IMR-90 (cell line): ENCODE results near the gene RPS10. TPM values are rescaled to one million over a fixed set of nuclear protein-coding genes. Genes with fewer than 3 reads are reported as not detected.

Experiments
- ATAC-seq: fragments of 200-7000 bp; cut with Tn5 transposase; 2 replicates; pipeline ENCODE4 v1.9.1; 2020; ENCODE audit warnings: low read depth, mild to moderate bottlenecking, moderate library complexity
- BruUV-seq: library from RNA; stranded (reverse); fragments of 400-500 nt; replicated peaks from 2 replicates; lab custom pipeline; 2021; lab: Mats Ljungman, UMichigan
- CTCF ChIA-PET: fragments of 300-600 bp; formaldehyde crosslinking; extraction: SDS; loops from one replicate; lab custom pipeline; 2021; ENCODE audit warnings: antibody characterized with exemption; lab: Yijun Ruan, JAX
- POLR2A ChIA-PET: fragments of 300-600 bp; sonication (Branson Sonifier 250); formaldehyde crosslinking; loops from one replicate; lab custom pipeline; 2022; ENCODE audit warnings: antibody characterized with exemption; ENCODE audit not compliant: unreplicated experiment; lab: Charles Lee
- DNase-seq: peaks from one replicate; pipeline ENCODE4 v3.0.0; 2013
- H2AFZ ChIP-seq: replicated peaks from 2 replicates; pipeline ENCODE3; 2013; ENCODE audit warnings: low read length, mild to moderate bottlenecking; ENCODE audit not compliant: poor library complexity
- H2AK5ac ChIP-seq: 2 replicates; pipeline ENCODE4 v1.6.1; 2013; ENCODE audit warnings: low read depth, low read length, inconsistent platforms
- H2AK9ac ChIP-seq: replicated peaks from 2 replicates; pipeline ENCODE3; 2013; ENCODE audit warnings: mild to moderate bottlenecking, low read depth, low read length, moderate library complexity; ENCODE audit not compliant: poor library complexity
- H2BK120ac ChIP-seq: 2 replicates; pipeline ENCODE4 v1.6.1; 2013; ENCODE audit warnings: low read depth, low read length, inconsistent platforms
- H2BK15ac ChIP-seq: 3 replicates; pipeline ENCODE4 v1.6.1; 2013; ENCODE audit warnings: low read depth, low read length, inconsistent platforms
- H2BK20ac ChIP-seq: 2 replicates; pipeline ENCODE4 v1.6.1; 2013; ENCODE audit warnings: low read depth, mild to moderate bottlenecking, inconsistent platforms, low read length, moderate library complexity
- H2BK5ac ChIP-seq: 2 replicates; pipeline ENCODE4 v1.6.1; 2013; ENCODE audit warnings: mild to moderate bottlenecking, low read depth, low read length, inconsistent platforms; ENCODE audit not compliant: poor library complexity, severe bottlenecking
- H3K14ac ChIP-seq: replicated peaks from 2 replicates; pipeline ENCODE4 v1.6.1; 2013; ENCODE audit warnings: low read depth, low read length, inconsistent platforms
- H3K18ac ChIP-seq: 2 replicates; pipeline ENCODE4 v1.6.1; 2013; ENCODE audit warnings: low read depth, low read length, control low read depth
- H3K23ac ChIP-seq: 2 replicates; pipeline ENCODE4 v1.6.1; 2013; ENCODE audit warnings: low read depth, low read length, inconsistent platforms
- H3K27ac ChIP-seq: 2 replicates; pipeline ENCODE4 v1.5.1; 2013; ENCODE audit warnings: mild to moderate bottlenecking, control low read depth, low read length; ENCODE audit not compliant: insufficient read depth
- H3K27me3 ChIP-seq: 2 replicates; pipeline ENCODE4 v1.6.1; 2013; ENCODE audit warnings: low read length; ENCODE audit not compliant: control insufficient read depth, insufficient read depth
- H3K36me3 ChIP-seq: 2 replicates; pipeline ENCODE4 v1.6.1; 2013; ENCODE audit warnings: low read length, mixed read lengths; ENCODE audit not compliant: control insufficient read depth, insufficient read depth
- H3K4ac ChIP-seq: 2 replicates; pipeline ENCODE4 v1.6.1; 2013; ENCODE audit warnings: low read depth, low read length, inconsistent platforms
- H3K4me1 ChIP-seq: 2 replicates; pipeline ENCODE4 v1.6.1; 2013; ENCODE audit warnings: low read length, mixed read lengths; ENCODE audit not compliant: control insufficient read depth, insufficient read depth
- H3K4me2 ChIP-seq: 2 replicates; pipeline ENCODE4 v1.6.1; 2013; ENCODE audit warnings: low read depth, mild to moderate bottlenecking, control low read depth, low read length, moderate library complexity
- H3K4me3 ChIP-seq: 2 replicates; pipeline ENCODE4 v1.5.1; 2013; ENCODE audit warnings: low read depth, mild to moderate bottlenecking, control low read depth, low read length, moderate library complexity; ENCODE audit not compliant: insufficient read depth
- H3K56ac ChIP-seq: 2 replicates; pipeline ENCODE4 v1.6.1; 2013; ENCODE audit warnings: low read length, inconsistent platforms; ENCODE audit not compliant: insufficient read depth; ENCODE audit errors: extremely low read depth
- H3K79me1 ChIP-seq, 2 experiments: 2 replicates each; pipeline ENCODE4 v1.6.1; 2013; ENCODE audit warnings: low read length in 2 of 2, inconsistent platforms in 1 of 2, low read depth in 1 of 2
- H3K9ac ChIP-seq: 2 replicates; pipeline ENCODE4 v1.6.1; 2013; ENCODE audit warnings: low read depth, low read length, control low read depth
- H3K9me1 ChIP-seq: 2 replicates; pipeline ENCODE4 v1.6.1; 2013; ENCODE audit warnings: low read length, inconsistent platforms; ENCODE audit not compliant: insufficient read depth
- H3K9me3 ChIP-seq: 2 replicates; pipeline ENCODE4 v1.6.1; 2013; ENCODE audit warnings: low read length; ENCODE audit not compliant: control insufficient read depth, insufficient read depth
- H4K20me1 ChIP-seq: 2 replicates; pipeline ENCODE4 v1.6.1; 2013; ENCODE audit warnings: low read length, inconsistent platforms; ENCODE audit not compliant: insufficient read depth
- H4K5ac ChIP-seq: 2 replicates; pipeline ENCODE4 v1.6.1; 2013; ENCODE audit warnings: mild to moderate bottlenecking, low read depth, low read length, control low read depth
- H4K8ac ChIP-seq, 2 experiments: 2 replicates each; pipeline ENCODE4 v1.6.1; 2013; ENCODE audit warnings: low read depth in 2 of 2, low read length in 2 of 2, control low read depth in 1 of 2, inconsistent platforms in 1 of 2
- H4K91ac ChIP-seq: 2 replicates; pipeline ENCODE4 v1.6.1; 2013; ENCODE audit warnings: low read depth, low read length, inconsistent platforms; ENCODE audit not compliant: insufficient read depth
- CEBPB ChIP-seq: IDR thresholded peaks from 2 replicates; pipeline ENCODE4 v1.6.1; 2012; ENCODE audit warnings: low read depth, low read length, improper control_type of control experiment
- FOS ChIP-seq: fragments of 150-350 bp; IDR thresholded peaks from 2 replicates; pipeline ENCODE4 v1.6.1; 2016; ENCODE audit warnings: low read depth, low read length
- MXI1 ChIP-seq: IDR thresholded peaks from 2 replicates; pipeline ENCODE4 v1.6.1; 2012; ENCODE audit warnings: low read depth, mild to moderate bottlenecking, low read length, moderate library complexity, borderline replicate concordance
- NFE2L2 ChIP-seq: fragments of 150-350 bp; IDR thresholded peaks from 2 replicates; pipeline ENCODE4 v1.6.1; 2016; ENCODE audit warnings: low read depth, mild to moderate bottlenecking, low read length
- RAD21 ChIP-seq: IDR thresholded peaks from 2 replicates; pipeline ENCODE4 v1.6.1; 2012; ENCODE audit warnings: low read length, improper control_type of control experiment
- RCOR1 ChIP-seq: IDR thresholded peaks from 2 replicates; pipeline ENCODE4 v1.6.1; 2012; ENCODE audit warnings: mild to moderate bottlenecking, low read length, improper control_type of control experiment; ENCODE audit not compliant: insufficient replicate concordance
- WGBS, 2 experiments: methylation state at CpG; one replicate each; pipeline versions ENCODE4 v1.1.5 to v1.1.7; 2013; ENCODE audit warnings: missing lambda C conversion rate in 2 of 2; ENCODE audit not compliant: insufficient read length in 1 of 2; ENCODE audit errors: extremely low coverage in 2 of 2; 5-methylcytosine and 5-hydroxymethylcytosine counted together
- dilution Hi-C: fragments of 300-500 bp; cut with HindIII; formaldehyde crosslinking; loops from one replicate; pipeline ENCODE4 v1.14.3; 2018; ENCODE audit warnings: low sequenced_read_pairs; ENCODE audit not compliant: unreplicated experiment
- in situ Hi-C: fragments of 300-500 bp; cut with MboI; formaldehyde crosslinking; loops from 3 replicates; pipeline ENCODE4 v1.14.3; 2019; ENCODE audit warnings: low sequenced_read_pairs, inconsistent platforms, mixed read lengths
- intact Hi-C: fragments of 100-400 bp; cut with micrococcal nuclease; formaldehyde crosslinking; loops from 2 replicates; pipeline ENCODE4 v1.10.0; 2022
- polyA plus RNA-seq, 3 experiments: library from polyadenylated mRNA; depleted of rRNA; stranded (reverse); fragments of >200 nt; gene quantifications; 2 replicates each; pipeline ENCODE4 v1.2.3, GENCODE V29; 2012; ENCODE audit warnings: low replicate concordance in 1 of 3
- total RNA-seq: library from RNA; depleted of rRNA; stranded (reverse); fragments of >200 nt; gene quantifications from 2 replicates; pipeline ENCODE4 v1.2.3, GENCODE V29; 2012
- TF ChIP-seq, protein P1 (sequence below): conservative IDR thresholded peaks from 2 replicates; pipeline ENCODE4 v1.5.1; 2012; ENCODE audit warnings: mild to moderate bottlenecking, low read depth, low read length, improper control_type of control experiment

Gene RPS10
- total and polyA plus RNA-seq, 2 of the 4 experiments (the other 2 are of a cell fraction), result 5,462 to 5,584 TPM

DNA sequence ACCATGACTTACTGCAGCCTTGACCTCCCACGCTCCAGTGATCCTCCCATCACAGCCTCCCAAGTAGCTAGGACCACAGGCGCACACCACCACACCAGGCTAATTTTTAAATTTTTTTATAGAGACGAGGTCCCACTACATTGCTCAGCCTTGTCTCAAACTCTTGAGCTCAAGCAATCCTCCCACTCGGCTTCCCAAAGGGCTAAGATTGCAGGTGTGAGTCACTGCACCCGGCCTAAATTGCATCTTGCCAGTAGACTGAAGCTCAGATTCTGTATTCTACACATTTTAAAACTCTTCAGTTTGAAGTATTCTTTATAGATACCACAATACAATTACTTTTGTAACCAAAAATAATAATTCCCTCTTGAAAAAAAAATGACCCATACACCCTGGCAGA, 44.8 kb downstream of the RPS10 start:
- no peak overlapping the region for H2BK15ac ChIP-seq
- H3K79me1 ChIP-seq, result peaks cover 42 to 87% of the 10 kb centered on the region in 2 experiments
- in situ Hi-C loops (no loop called here), dilution Hi-C loops (no loop called here), intact Hi-C loops (no loop called here)
- H3K4me2 ChIP-seq, result no peak overlapping the region
- no peak overlapping the region for H4K91ac ChIP-seq
- no peaks in the 10 kb centered on the region for H3K9me3 ChIP-seq
- H3K4me1 ChIP-seq, result peaks cover 10% of the 10 kb centered on the region
- no peaks in the 10 kb centered on the region for H3K27me3 ChIP-seq
- DNase-seq (peak; percentile 61), ATAC-seq (no peak; the same call in 1 of the 2 replicates)
- no peak overlapping the region for H4K5ac ChIP-seq
- no peak overlapping the region for H3K56ac ChIP-seq
- H4K8ac ChIP-seq, result no peak overlapping the region
- H3K23ac ChIP-seq, result no peak overlapping the region
- no peak overlapping the region for H2AK5ac ChIP-seq
- no TSS peak for BruUV-seq
- no peak overlapping the region for H3K4ac ChIP-seq
- H3K18ac ChIP-seq, result no peak overlapping the region
- no peak overlapping the region for H3K9ac ChIP-seq
- no peak overlapping the region for H2AFZ ChIP-seq
- H3K36me3 ChIP-seq, result no peaks in the 10 kb centered on the region
- WGBS, 2 experiments, result 100% methylated on average over 1 of the region's 5 CpGs; no CpG with 5 or more reads in 1 of the 2 experiments
- POLR2A ChIA-PET, result interaction anchor here (0.5 kb wide), 1 partner anchor 144 kb away, joined by 8 read pairs; the partner anchor contains the start of gene HMGA1
- H3K14ac ChIP-seq, result no peak overlapping the region
- no peak overlapping the region for H3K4me3 ChIP-seq
- TF ChIP-seq RCOR1, result no peak
- no peak for TF ChIP-seq RAD21
- no peak for TF ChIP-seq NFE2L2
- TF ChIP-seq CEBPB, result no peak
- TF ChIP-seq MXI1, result no peak
- TF ChIP-seq FOS, result no peak
- TF ChIP-seq, protein P1, sequence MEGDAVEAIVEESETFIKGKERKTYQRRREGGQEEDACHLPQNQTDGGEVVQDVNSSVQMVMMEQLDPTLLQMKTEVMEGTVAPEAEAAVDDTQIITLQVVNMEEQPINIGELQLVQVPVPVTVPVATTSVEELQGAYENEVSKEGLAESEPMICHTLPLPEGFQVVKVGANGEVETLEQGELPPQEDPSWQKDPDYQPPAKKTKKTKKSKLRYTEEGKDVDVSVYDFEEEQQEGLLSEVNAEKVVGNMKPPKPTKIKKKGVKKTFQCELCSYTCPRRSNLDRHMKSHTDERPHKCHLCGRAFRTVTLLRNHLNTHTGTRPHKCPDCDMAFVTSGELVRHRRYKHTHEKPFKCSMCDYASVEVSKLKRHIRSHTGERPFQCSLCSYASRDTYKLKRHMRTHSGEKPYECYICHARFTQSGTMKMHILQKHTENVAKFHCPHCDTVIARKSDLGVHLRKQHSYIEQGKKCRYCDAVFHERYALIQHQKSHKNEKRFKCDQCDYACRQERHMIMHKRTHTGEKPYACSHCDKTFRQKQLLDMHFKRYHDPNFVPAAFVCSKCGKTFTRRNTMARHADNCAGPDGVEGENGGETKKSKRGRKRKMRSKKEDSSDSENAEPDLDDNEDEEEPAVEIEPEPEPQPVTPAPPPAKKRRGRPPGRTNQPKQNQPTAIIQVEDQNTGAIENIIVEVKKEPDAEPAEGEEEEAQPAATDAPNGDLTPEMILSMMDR, result no peak
- H2BK20ac ChIP-seq, result no peak overlapping the region
- H3K9me1 ChIP-seq, result peaks cover 23% of the 10 kb centered on the region
- H2BK120ac ChIP-seq, result no peak overlapping the region
- H2AK9ac ChIP-seq, result no peak overlapping the region
- CTCF ChIA-PET, result no interaction called here
- no peak overlapping the region for H3K27ac ChIP-seq
- H4K20me1 ChIP-seq, result peaks cover 70% of the 10 kb centered on the region
- no peak overlapping the region for H2BK5ac ChIP-seq
